WI38 (cell line): ENCODE data around the gene ZC3H8.

Experiments used
- H3K4me3 ChIP-seq: 2 replicates; pipeline ENCODE4 v1.5.1; 2011; ENCODE audit warnings: low read depth, mild to moderate bottlenecking, control low read depth, low read length
- TF ChIP-seq, protein P1 (sequence below): IDR thresholded peaks from 2 replicates; pipeline ENCODE4 v1.5.1; 2012; ENCODE audit warnings: low read depth, mild to moderate bottlenecking, control low read depth, low read length

The ZC3H8 gene

DNA sequence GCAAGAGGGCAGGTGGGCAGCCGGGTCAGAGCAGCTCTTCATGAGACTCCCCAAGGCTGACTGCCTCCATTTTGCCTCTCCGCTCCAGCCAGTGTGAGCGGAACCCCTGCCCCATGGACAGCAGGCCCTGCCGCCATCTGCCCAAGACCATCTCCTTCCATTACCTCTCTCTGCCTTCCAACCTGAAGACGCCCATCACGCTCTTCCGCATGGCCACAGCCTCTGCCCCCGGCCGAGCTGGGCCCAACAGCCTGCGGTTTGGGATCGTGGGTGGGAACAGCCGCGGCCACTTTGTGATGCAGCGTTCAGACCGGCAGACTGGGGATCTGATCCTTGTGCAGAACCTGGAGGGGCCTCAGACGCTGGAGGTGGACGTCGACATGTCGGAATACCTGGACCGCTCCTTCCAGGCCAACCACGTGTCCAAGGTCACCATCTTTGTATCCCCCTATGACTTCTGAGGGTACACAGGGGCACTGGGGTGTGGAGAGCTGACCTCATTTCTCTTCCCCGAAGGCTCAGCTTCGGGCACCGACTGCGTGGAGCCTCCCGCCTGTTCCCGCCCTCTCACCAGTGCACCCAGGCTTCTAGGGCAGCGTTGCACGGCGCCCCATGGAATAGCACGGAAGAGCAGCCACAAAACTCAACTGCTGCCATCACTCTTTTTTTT is 67.7 kb downstream of the ZC3H8 start:
- TF ChIP-seq, protein P1, sequence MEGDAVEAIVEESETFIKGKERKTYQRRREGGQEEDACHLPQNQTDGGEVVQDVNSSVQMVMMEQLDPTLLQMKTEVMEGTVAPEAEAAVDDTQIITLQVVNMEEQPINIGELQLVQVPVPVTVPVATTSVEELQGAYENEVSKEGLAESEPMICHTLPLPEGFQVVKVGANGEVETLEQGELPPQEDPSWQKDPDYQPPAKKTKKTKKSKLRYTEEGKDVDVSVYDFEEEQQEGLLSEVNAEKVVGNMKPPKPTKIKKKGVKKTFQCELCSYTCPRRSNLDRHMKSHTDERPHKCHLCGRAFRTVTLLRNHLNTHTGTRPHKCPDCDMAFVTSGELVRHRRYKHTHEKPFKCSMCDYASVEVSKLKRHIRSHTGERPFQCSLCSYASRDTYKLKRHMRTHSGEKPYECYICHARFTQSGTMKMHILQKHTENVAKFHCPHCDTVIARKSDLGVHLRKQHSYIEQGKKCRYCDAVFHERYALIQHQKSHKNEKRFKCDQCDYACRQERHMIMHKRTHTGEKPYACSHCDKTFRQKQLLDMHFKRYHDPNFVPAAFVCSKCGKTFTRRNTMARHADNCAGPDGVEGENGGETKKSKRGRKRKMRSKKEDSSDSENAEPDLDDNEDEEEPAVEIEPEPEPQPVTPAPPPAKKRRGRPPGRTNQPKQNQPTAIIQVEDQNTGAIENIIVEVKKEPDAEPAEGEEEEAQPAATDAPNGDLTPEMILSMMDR = no peak
- H3K4me3 ChIP-seq = no peak overlapping the region

DNA sequence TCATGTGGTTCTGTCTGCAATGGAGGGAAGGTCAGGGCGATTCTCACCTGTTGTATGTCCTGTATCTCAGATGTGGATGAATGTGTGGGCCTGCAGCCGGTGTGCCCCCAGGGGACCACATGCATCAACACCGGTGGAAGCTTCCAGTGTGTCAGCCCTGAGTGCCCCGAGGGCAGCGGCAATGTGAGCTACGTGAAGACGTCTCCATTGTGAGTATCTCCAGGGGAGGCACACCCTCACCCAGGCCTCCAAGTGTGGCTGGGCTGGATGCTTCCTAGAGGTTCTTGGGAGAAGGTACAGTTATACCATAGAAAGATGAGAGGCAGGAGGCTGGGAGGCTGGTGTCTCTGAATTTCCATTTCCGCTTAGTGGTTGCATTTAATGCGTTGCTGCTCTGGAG is 69.7 kb downstream of the ZC3H8 start:
- TF ChIP-seq, protein P1 = no peak
- no peak overlapping the region for H3K4me3 ChIP-seq

DNA sequence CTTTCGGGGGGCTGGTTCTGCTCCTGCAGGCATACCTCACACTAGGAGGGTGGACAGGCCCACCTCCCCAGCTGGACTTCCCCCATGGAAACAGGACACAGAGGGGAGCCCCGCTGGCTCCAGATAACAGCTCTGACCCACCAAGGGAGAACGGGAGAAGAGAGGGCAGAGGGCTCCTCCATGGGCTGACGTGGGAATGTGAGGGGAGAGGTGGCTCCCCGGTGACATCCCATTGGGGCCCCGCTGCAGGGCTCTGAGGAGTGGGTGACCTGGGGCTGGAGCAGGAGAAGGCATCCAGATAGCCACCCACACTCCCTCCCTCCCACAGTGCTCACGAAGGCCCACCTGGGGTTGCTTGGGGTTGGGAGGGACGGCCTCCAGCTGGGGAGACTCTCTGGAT is 70.7 kb downstream of the ZC3H8 start:
- TF ChIP-seq, protein P1 = no peak
- H3K4me3 ChIP-seq = no peak overlapping the region

DNA sequence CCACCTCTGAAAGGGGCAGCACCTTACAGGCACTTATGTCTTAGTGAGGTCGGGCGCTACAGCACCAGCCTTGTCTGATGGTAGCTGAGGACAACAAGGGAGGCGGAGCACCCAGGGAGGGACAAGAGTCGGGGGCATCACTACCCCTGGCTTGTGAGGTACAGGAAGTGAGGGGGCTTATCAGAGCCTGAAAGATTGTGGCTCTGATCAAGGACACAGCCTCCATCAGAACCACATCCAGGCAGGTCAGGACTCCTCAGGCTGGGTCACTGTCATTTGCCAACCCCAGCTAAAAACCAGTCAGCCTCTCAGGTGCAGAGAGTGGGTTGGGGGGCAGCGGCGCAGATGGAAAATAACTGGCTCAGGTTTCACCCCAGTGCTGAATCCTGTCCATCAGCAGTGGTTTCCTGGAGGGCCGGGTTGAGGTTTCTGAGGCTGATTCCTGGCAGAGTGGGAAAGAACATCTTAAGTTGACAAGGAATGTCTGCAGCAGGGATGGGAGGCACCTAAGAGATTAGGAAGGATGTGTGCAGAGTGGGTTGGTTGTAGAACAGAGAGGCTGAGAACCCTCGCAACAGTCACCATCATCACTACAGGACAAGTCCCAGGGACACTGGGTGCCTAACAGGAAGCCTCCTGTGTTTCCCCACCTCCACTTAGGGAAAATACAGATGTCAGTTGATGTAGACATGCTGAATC is 71.4 kb downstream of the ZC3H8 start:
- TF ChIP-seq, protein P1 = no peak
- H3K4me3 ChIP-seq = no peak overlapping the region

DNA sequence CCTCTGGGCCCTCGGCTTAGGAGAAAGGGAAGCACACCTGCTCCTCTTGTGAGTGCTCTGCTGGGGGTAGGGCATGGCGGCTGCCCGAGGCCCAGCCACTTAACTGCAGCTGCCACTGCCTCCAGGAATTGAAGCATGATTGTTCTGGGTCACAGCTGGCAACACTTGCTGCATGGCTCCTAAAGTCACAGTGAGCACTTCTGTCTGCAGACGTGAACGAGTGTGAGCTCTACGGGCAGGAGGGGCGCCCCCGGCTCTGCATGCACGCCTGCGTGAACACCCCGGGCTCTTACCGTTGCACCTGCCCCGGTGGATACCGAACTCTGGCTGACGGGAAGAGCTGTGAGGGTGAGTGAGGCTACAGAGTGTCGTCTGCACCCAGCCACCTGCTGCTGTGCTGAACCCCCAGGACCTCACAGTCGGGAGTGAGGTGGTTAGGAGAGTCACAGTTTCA is 72.2 kb downstream of the ZC3H8 start:
- no peak overlapping the region for H3K4me3 ChIP-seq
- TF ChIP-seq, protein P1 = no peak

DNA sequence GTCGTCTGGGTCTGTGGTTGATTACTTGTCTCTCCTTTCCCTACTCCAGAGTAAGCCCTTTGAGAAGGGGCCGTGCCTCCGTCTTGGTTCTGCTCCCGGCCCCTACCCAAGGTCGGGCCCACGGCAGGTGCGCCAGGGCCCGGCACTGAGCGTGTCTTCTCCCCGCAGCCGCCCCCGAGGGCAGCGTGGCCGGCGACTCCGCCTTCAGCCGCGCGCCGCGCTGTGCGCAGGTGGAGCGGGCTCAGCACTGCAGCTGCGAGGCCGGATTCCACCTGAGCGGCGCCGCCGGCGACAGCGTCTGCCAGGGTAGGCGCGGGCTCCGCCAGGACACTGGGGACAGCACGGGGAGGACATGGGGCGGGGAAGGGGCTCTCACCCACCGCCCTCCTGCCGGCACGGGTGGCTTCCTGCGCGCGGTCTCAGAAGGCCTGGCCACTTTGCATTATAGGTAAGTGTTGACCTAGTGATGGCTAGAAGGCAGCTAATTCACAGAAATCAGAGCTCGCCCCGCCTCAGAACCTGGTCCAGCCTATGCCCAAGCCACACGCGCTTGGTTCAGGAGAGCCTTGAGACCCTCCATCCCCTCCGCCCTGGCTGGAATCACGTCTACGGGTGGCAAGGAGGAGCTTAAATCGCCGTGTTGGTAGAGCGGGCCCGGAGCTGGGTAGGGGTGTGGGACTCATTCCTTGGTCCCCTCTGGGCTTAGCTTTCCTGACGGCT is 73.1 kb downstream of the ZC3H8 start:
- TF ChIP-seq, protein P1 = no peak

More for the DNA sequence above, 73.1 kb downstream of the ZC3H8 start:
- no peak overlapping the region for H3K4me3 ChIP-seq
